GM23338 (cell line): Measurements from ENCODE around the gene RPLP2. TPM values are rescaled to one million over a fixed set of nuclear protein-coding genes. Genes with fewer than 3 reads are reported as not detected.

Experiments used
- ATAC-seq: fragments of 200-7000 bp; cut with Tn5 transposase; 3 replicates; pipeline ENCODE4 v1.9.1; 2020
- DNase-seq: peaks from one replicate; pipeline ENCODE4 v3.0.0-alpha.2; 2015; ENCODE audit warnings: low spot score
- H2AFZ ChIP-seq: fragments of 200-600 bp; sonication (generic); 2 replicates; pipeline ENCODE4 v1.8.0; 2016; ENCODE audit warnings: antibody characterized with exemption, mild to moderate bottlenecking, moderate library complexity
- H3F3A ChIP-seq: fragments of 200-600 bp; sonication (generic); replicated peaks from 2 replicates; pipeline ENCODE4 v1.8.0; 2017; ENCODE audit warnings: antibody characterized with exemption, mixed run types, low read depth
- H3K27ac ChIP-seq: fragments of 200-600 bp; sonication (generic); 2 replicates; pipeline ENCODE4 v1.6.1; 2016; ENCODE audit warnings: low read depth
- H3K27me3 ChIP-seq: fragments of 200-600 bp; sonication (generic); 2 replicates; pipeline ENCODE4 v1.8.0; 2016; ENCODE audit warnings: mild to moderate bottlenecking, mixed run types, moderate library complexity; ENCODE audit not compliant: insufficient read depth
- H3K36me3 ChIP-seq: fragments of 200-600 bp; sonication (generic); 2 replicates; pipeline ENCODE4 v1.8.0; 2016; ENCODE audit warnings: mild to moderate bottlenecking; ENCODE audit not compliant: insufficient read depth
- H3K4me1 ChIP-seq: fragments of 200-600 bp; sonication (generic); 2 replicates; pipeline ENCODE4 v1.8.0; 2016; ENCODE audit warnings: mild to moderate bottlenecking, moderate library complexity; ENCODE audit not compliant: insufficient read depth
- H3K4me2 ChIP-seq: fragments of 200-600 bp; sonication (generic); 2 replicates; pipeline ENCODE4 v1.7.1; 2017; ENCODE audit warnings: mixed run types
- H3K4me3 ChIP-seq: fragments of 200-600 bp; sonication (generic); 2 replicates; pipeline ENCODE4 v1.6.1; 2016; ENCODE audit warnings: mixed run types
- H3K79me2 ChIP-seq: fragments of 200-600 bp; sonication (generic); replicated peaks from 2 replicates; pipeline ENCODE4 v1.8.0; 2017; ENCODE audit warnings: mild to moderate bottlenecking; ENCODE audit not compliant: insufficient read depth
- H3K9me2 ChIP-seq: fragments of 200-600 bp; sonication (generic); 2 replicates; pipeline ENCODE4 v1.8.0; 2017; ENCODE audit not compliant: insufficient read depth
- H4K20me1 ChIP-seq: fragments of 200-600 bp; sonication (generic); replicated peaks from 2 replicates; pipeline ENCODE4 v1.8.0; 2017; ENCODE audit warnings: mild to moderate bottlenecking; ENCODE audit not compliant: insufficient read depth
- H3K27ac Mint-ChIP-seq: 2 replicates; pipeline ENCODE4 v1.8.0; 2020; ENCODE audit warnings: inconsistent platforms, mild to moderate bottlenecking, moderate library complexity, mixed read lengths
- H3K27me3 Mint-ChIP-seq: 3 replicates; pipeline ENCODE4 v1.8.0; 2022; ENCODE audit warnings: low read depth, mild to moderate bottlenecking, moderate library complexity, mixed read lengths, inconsistent platforms; ENCODE audit not compliant: insufficient read depth, poor library complexity
- H3K36me3 Mint-ChIP-seq: 3 replicates; pipeline ENCODE4 v1.8.0; 2021; ENCODE audit warnings: low read depth, mild to moderate bottlenecking, inconsistent platforms, moderate library complexity, mixed read lengths
- H3K4me1 Mint-ChIP-seq: 3 replicates; pipeline ENCODE4 v1.8.0; 2020; ENCODE audit warnings: mild to moderate bottlenecking, inconsistent platforms, mixed read lengths
- H3K4me3 Mint-ChIP-seq: 3 replicates; pipeline ENCODE4 v1.8.0; 2021; ENCODE audit warnings: moderate library complexity, mild to moderate bottlenecking, inconsistent platforms, mixed read lengths
- H3K9me3 Mint-ChIP-seq: 3 replicates; pipeline ENCODE4 v1.8.0; 2020; ENCODE audit warnings: moderate library complexity, mild to moderate bottlenecking, inconsistent platforms, mixed read lengths
- CTCF ChIP-seq, 2 experiments: fragments of 200-600 bp in 1 of 2; sonication (generic) in 1 of 2; conservative IDR thresholded peaks; 2 replicates each; pipeline versions ENCODE4 v1.5.1 to v1.6.1; 2016 to 2017; ENCODE audit warnings: antibody characterized with exemption in 2 of 2, low read depth in 2 of 2, mild to moderate bottlenecking in 2 of 2, moderate library complexity in 1 of 2
- NANOG ChIP-seq: IDR thresholded peaks from 2 replicates; pipeline ENCODE4 v1.6.1; 2016; ENCODE audit warnings: antibody characterized with exemption, borderline replicate concordance
- REST ChIP-seq: IDR thresholded peaks from one replicate; pipeline ENCODE4 v1.6.1; 2018; ENCODE audit warnings: antibody characterized with exemption; ENCODE audit not compliant: unreplicated experiment
- ZNF114 ChIP-seq: fragments of 250-450 bp; sonication (Bioruptor Pico); IDR thresholded peaks from 2 replicates; pipeline ENCODE4 v1.5.0; 2020; ENCODE audit warnings: mild to moderate bottlenecking, moderate library complexity
- ZNF462 ChIP-seq: fragments of 250-450 bp; sonication (Bioruptor Pico); IDR thresholded peaks from 2 replicates; pipeline ENCODE4 v1.5.0; 2020; ENCODE audit warnings: mild to moderate bottlenecking, moderate library complexity
- polyA plus RNA-seq: library from polyadenylated mRNA; unstranded; fragments of >200 nt; fragmentation: Nextera tagmentation; extraction: Ambion mirVana; gene quantifications from 2 replicates; pipeline ENCODE4 v1.2.1, GENCODE V29; 2016
- total RNA-seq: library from RNA; depleted of rRNA; stranded (reverse); fragments of >200 nt; shearing (Covaris generic); gene quantifications from 2 replicates; pipeline ENCODE4 v1.2.3, GENCODE V29; 2014

RPLP2 gene
- total and polyA plus RNA-seq, 2 experiments from 2014 or later: 518 to 1,782 TPM

- no peak overlapping the region for H3K4me3 ChIP-seq
- ATAC-seq (no peak), DNase-seq (no peak)
- no peaks in the 10 kb centered on the region for H3K9me2 ChIP-seq
- no peak overlapping the region for H3K4me2 ChIP-seq
- no peak overlapping the region for H3K27ac Mint-ChIP-seq
- TF ChIP-seq ZNF114 (CRISPR knock-in tag): no peak
- no peak for TF ChIP-seq NANOG
- no peak for TF ChIP-seq ZNF462 (CRISPR knock-in tag)
- no peak for TF ChIP-seq REST
- TF ChIP-seq CTCF (conservative IDR thresholded peaks at IDR 0.05; ENCODE audit: low read depth in 2 of 2): no peak
- H3K9me3 Mint-ChIP-seq: no peaks in the 10 kb centered on the region
- peaks cover 9% of the 10 kb centered on the region for H3K27me3 Mint-ChIP-seq
- no peaks in the 10 kb centered on the region for H3K36me3 Mint-ChIP-seq
- 0 out of 2 replicates have a peak, but pooled peaks cover 3% of the 10 kb centered on the region for H3K79me2 ChIP-seq
- H2AFZ ChIP-seq: no peak overlapping the region
- H3K4me1 ChIP-seq: peaks cover 26% of the 10 kb centered on the region
- peaks cover 17% of the 10 kb centered on the region for H4K20me1 ChIP-seq
- no peaks in the 10 kb centered on the region for H3K27me3 ChIP-seq
- H3K4me1 Mint-ChIP-seq: peaks cover 29% of the 10 kb centered on the region
- H3F3A ChIP-seq: peaks cover 9% of the 10 kb centered on the region
- no peak overlapping the region for H3K4me3 Mint-ChIP-seq
- H3K27ac ChIP-seq: no peak overlapping the region
- H3K36me3 ChIP-seq: no peaks in the 10 kb centered on the region
These were observed 43.0 kb downstream of the RPLP2 start for GRCh38 chr11:852762-853161.
